Keratinocyte (primary cell): ENCODE results near the gene SLFNL1. TPM values are rescaled to one million over a fixed set of nuclear protein-coding genes. Genes with fewer than 3 reads are reported as not detected.

Source experiments
- DNase-seq: peaks from one replicate; pipeline ENCODE4 v3.0.0-alpha.2; 2011; ENCODE audit warnings: low read depth, missing footprints, low spot score
- FAIRE-seq: peaks from 2 replicates; lab custom pipeline; 2011; peaks lifted over from hg19 to GRCh38; lab: Jason Lieb, UNC
- H2AFZ ChIP-seq: 2 replicates; pipeline ENCODE4 v1.6.0; 2012; ENCODE audit warnings: low read length, control low read depth, inconsistent platforms; ENCODE audit not compliant: control insufficient read depth
- H3K27ac ChIP-seq: 2 replicates; pipeline ENCODE4 v1.5.1; 2011; ENCODE audit warnings: low read length; ENCODE audit not compliant: control insufficient read depth, insufficient read depth
- H3K27me3 ChIP-seq: 3 replicates; pipeline ENCODE4 v1.6.0; 2011; ENCODE audit warnings: low read length; ENCODE audit not compliant: control insufficient read depth, insufficient read depth; ENCODE audit errors: extremely low read depth
- H3K36me3 ChIP-seq, 2 experiments: 2 replicates in 1 of 2; 3 replicates in 1 of 2; pipeline ENCODE4 v1.5.1; 2011; ENCODE audit warnings: low read length in 2 of 2, mild to moderate bottlenecking in 1 of 2; ENCODE audit not compliant: control insufficient read depth in 2 of 2, insufficient read depth in 2 of 2; ENCODE audit errors: extremely low read depth in 1 of 2
- H3K4me1 ChIP-seq: 3 replicates; pipeline ENCODE4 v1.5.1; 2011; ENCODE audit warnings: low read length; ENCODE audit not compliant: control insufficient read depth, insufficient read depth; ENCODE audit errors: extremely low read depth
- H3K4me2 ChIP-seq: 3 replicates; pipeline ENCODE4 v1.6.0; 2011; ENCODE audit warnings: low read depth, low read length; ENCODE audit not compliant: control insufficient read depth, insufficient read depth; ENCODE audit errors: extremely low read depth
- H3K4me3 ChIP-seq, 3 experiments: fragments of 200-600 bp in 1 of 3; sonication (generic) in 1 of 3; 2 replicates in 2 of 3; 3 replicates in 1 of 3; pipeline ENCODE4 v1.5.1; 2011 to 2016; ENCODE audit warnings: low read length in 3 of 3, mild to moderate bottlenecking in 3 of 3, control low read depth in 2 of 3, inconsistent platforms in 1 of 3, low read depth in 1 of 3, mixed read lengths in 1 of 3, mixed run types in 1 of 3, moderate library complexity in 1 of 3; ENCODE audit not compliant: control insufficient read depth in 2 of 3, insufficient read depth in 2 of 3; ENCODE audit errors: extremely low read depth in 1 of 3
- H3K79me2 ChIP-seq: 2 replicates; pipeline ENCODE4 v1.6.0; 2012; ENCODE audit warnings: low read length; ENCODE audit not compliant: control insufficient read depth, insufficient read depth
- H3K9ac ChIP-seq: 3 replicates; pipeline ENCODE4 v1.6.0; 2011; ENCODE audit warnings: low read length; ENCODE audit not compliant: control insufficient read depth, insufficient read depth; ENCODE audit errors: extremely low read depth
- H3K9me1 ChIP-seq: 3 replicates; pipeline ENCODE4 v1.6.0; 2011; ENCODE audit warnings: low read length; ENCODE audit not compliant: control insufficient read depth, insufficient read depth; ENCODE audit errors: extremely low read depth
- H3K9me3 ChIP-seq: 2 replicates; pipeline ENCODE4 v1.5.1; 2012; ENCODE audit warnings: low read depth, low read length; ENCODE audit not compliant: control insufficient read depth
- H4K20me1 ChIP-seq: 3 replicates; pipeline ENCODE4 v1.6.0; 2011; ENCODE audit warnings: low read length; ENCODE audit not compliant: control insufficient read depth, insufficient read depth; ENCODE audit errors: extremely low read depth
- EZH2 ChIP-seq: IDR thresholded peaks from one replicate; pipeline ENCODE4 v1.6.1; 2012; ENCODE audit warnings: inconsistent platforms, mild to moderate bottlenecking, low read length, moderate library complexity
- dilution Hi-C: fragments of 300-500 bp; cut with MboI; formaldehyde crosslinking; loops from one replicate; pipeline ENCODE4 v1.7.0; 2020; ENCODE audit warnings: low sequenced_read_pairs; ENCODE audit not compliant: extremely low pct_ligation_motif_present
- polyA plus RNA-seq, 5 experiments: library from polyadenylated mRNA; depleted of rRNA in 3 of 5; stranded (reverse) in 3 of 5; stranded (forward) in 1 of 5; unstranded in 1 of 5; fragments of >200 nt; gene quantifications; 1 replicate in 1 of 5; 2 replicates in 3 of 5; 3 replicates in 1 of 5; pipeline versions ENCODE4 v1.2.1 to v1.2.3, GENCODE V29; 2011 to 2012; ENCODE audit warnings: missing spikeins in 2 of 5, low read depth in 1 of 5, low replicate concordance in 1 of 5
- TF ChIP-seq, protein P1 (sequence below), 3 experiments: IDR thresholded peaks in 1 of 3; conservative IDR thresholded peaks in 1 of 3; optimal IDR thresholded peaks in 1 of 3; 2 replicates in 2 of 3; 3 replicates in 1 of 3; pipeline versions ENCODE3 to v1.5.1; 2011; ENCODE audit warnings: low read length in 3 of 3, mild to moderate bottlenecking in 3 of 3, moderate library complexity in 2 of 3, control low read depth in 1 of 3, inconsistent platforms in 1 of 3; ENCODE audit not compliant: insufficient read depth in 2 of 3; ENCODE audit errors: extremely low read depth in 1 of 3

The SLFNL1 gene
- polyA plus RNA-seq, 1 donor (not counting 4 experiments of a cell fraction or from before 2014, with no cell fraction given): not detected

DNA sequence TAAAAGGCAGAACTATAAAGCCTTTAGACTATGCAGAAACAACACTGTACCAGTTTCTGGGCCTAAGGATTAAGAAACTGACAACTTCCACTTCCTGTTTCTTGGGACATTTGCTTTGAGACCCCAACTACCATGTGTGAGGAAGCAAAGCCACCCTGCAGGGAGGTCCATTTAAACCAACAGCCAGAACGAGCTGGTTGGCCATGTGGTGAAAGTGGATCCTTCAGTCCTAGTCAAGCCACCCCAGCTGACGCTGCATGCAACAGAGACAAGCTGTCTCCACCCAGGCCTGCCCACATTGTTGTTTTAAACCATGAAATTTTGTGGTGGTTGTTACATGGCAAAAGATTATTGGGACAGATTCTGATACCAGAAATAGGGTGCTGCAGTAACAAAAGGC lies 31.8 kb upstream of the SLFNL1 start:
- Histone ChIP-seq H3K9ac (no peak overlapping the region), H3K79me2 (no peaks in the 10 kb centered on the region), H3K9me3 (no peaks in the 10 kb centered on the region), H3K27ac (no peak overlapping the region), H3K27me3 (no peaks in the 10 kb centered on the region), H3K4me3 (no peak overlapping the region), H3K4me1 (no peaks in the 10 kb centered on the region), H4K20me1 (no peaks in the 10 kb centered on the region), H3K4me2 (no peak overlapping the region), H3K9me1 (no peaks in the 10 kb centered on the region), H3K36me3 (peaks cover 0 to 6% of the 10 kb centered on the region in 2 experiments), H2AFZ (no peak overlapping the region)
- dilution Hi-C loops: no loop called here
- FAIRE-seq (no peak), DNase-seq (no peak)
- TF ChIP-seq, protein P1, sequence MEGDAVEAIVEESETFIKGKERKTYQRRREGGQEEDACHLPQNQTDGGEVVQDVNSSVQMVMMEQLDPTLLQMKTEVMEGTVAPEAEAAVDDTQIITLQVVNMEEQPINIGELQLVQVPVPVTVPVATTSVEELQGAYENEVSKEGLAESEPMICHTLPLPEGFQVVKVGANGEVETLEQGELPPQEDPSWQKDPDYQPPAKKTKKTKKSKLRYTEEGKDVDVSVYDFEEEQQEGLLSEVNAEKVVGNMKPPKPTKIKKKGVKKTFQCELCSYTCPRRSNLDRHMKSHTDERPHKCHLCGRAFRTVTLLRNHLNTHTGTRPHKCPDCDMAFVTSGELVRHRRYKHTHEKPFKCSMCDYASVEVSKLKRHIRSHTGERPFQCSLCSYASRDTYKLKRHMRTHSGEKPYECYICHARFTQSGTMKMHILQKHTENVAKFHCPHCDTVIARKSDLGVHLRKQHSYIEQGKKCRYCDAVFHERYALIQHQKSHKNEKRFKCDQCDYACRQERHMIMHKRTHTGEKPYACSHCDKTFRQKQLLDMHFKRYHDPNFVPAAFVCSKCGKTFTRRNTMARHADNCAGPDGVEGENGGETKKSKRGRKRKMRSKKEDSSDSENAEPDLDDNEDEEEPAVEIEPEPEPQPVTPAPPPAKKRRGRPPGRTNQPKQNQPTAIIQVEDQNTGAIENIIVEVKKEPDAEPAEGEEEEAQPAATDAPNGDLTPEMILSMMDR (optimal IDR thresholded peaks at IDR 0.05 in 1 of 3, IDR thresholded peaks at IDR 0.05 in 1 of 3, conservative IDR thresholded peaks at IDR 0.05 in 1 of 3; ENCODE audit: extremely low read depth in 1 of 3, insufficient read depth in 2 of 3, low read length in 3 of 3): no peak
- TF ChIP-seq EZH2: no peak

DNA sequence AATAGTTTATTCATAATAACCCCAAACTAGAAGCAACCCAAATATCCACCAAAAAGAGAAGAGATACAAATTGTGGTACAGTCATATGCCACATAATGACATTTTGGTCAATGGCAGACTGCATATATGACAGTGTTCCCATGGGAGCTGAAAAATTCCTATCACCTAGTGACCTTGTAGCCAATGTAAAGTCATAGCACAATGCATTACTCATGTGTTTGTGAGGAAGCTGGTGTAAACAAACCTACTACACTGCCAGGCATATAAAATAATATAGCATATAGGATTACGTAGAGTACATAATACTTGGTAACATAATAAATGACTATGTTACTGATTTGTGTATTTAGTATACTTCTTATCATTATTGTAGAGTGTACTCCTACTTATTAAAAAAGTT lies 29.5 kb upstream of the SLFNL1 start:
- Histone ChIP-seq H2AFZ (no peak overlapping the region), H3K9ac (no peak overlapping the region), H4K20me1 (no peaks in the 10 kb centered on the region), H3K27ac (no peak overlapping the region), H3K27me3 (no peaks in the 10 kb centered on the region), H3K4me3 (no peak overlapping the region), H3K9me3 (no peaks in the 10 kb centered on the region), H3K4me1 (peaks cover 11% of the 10 kb centered on the region), H3K36me3 (peaks cover 0 to 9% of the 10 kb centered on the region in 2 experiments), H3K9me1 (no peaks in the 10 kb centered on the region), H3K79me2 (no peaks in the 10 kb centered on the region), H3K4me2 (no peak overlapping the region)
- no peak for DNase-seq
- TF ChIP-seq, protein P1 (optimal IDR thresholded peaks at IDR 0.05 in 1 of 3, IDR thresholded peaks at IDR 0.05 in 1 of 3, conservative IDR thresholded peaks at IDR 0.05 in 1 of 3; ENCODE audit: extremely low read depth in 1 of 3, insufficient read depth in 2 of 3, low read length in 3 of 3): no peak
- TF ChIP-seq EZH2: no peak
- dilution Hi-C loops: no loop called here
- no peak for FAIRE-seq
